ENCODE results near the gene HSD17B4.
A peak's percentile ranks its signal among the peaks of the same experiment; 100 is the strongest.
"Not testable (repeated sequence)": the region's sequence is repeated elsewhere in the genome, so short reads cannot be mapped to it uniquely, and the experiment has no call there.

Gene HSD17B4

DNA sequence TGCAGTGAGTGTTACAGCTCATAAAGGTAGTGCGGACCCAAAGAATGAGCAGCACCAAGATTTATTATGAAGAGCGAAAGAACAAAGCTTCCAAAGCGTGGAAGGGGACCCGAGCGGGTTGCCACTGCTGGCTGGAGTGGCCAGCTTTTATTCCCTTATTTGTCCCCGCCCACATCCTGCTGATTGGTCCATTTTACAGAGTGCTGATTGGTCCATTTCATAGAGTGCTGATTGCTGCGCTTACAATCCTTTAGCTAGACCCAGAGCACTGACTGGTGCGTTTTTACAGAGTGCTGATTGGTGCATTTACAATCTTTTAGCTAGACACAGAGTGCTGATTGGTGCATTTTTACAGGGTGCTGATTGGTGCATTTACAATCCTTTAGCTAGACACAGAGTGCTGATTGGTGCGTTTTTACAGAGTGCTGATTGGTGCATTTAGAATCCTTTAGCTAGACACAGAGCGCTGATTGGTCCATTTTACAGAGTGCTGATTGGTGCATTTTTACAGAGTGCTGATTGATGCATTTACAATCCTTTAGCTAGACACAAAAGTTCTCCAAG lies 19.5 kb upstream of the HSD17B4 start:
- not testable (repeated sequence) for DNase-seq (ENCODE audit: low read depth in 1 of 2, low spot score in 1 of 2)

DNA sequence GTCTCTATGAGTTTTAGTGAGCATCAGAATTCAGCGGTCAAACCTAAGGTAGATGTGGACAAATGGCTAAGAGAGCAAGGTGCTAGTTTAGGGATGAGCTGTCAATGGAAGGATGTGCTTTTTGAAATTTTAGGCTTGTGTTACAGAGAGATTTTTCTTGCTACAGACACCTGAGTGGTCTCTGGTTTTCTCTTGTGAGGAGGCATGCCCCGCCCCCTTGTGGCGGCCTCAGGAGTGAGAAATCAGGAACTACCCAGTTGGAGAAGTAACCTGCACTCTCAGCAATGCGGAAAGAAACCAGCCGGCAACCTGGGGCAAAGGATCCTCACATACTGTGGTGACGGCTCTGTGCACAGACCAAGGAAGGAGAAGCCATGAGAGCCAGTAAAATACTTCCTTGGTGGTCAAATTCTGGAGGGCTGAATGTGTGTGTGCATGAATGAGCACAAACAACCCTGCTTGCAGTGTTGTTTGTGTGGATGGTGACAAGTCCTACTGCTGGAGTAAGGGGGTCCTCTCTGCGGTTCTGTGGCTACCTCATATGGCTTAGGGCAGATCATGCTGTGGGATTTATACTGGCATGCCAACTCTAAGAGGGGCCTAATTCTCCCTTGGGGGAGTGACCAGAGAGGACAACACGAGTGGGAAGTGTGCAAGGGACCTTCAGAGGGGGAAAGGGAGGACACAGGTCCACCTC lies 16.7 kb upstream of the HSD17B4 start:
- DNase-seq (ENCODE audit: low read depth in 1 of 2, low spot score in 1 of 2), result peak; percentile 39 to 50

DNA sequence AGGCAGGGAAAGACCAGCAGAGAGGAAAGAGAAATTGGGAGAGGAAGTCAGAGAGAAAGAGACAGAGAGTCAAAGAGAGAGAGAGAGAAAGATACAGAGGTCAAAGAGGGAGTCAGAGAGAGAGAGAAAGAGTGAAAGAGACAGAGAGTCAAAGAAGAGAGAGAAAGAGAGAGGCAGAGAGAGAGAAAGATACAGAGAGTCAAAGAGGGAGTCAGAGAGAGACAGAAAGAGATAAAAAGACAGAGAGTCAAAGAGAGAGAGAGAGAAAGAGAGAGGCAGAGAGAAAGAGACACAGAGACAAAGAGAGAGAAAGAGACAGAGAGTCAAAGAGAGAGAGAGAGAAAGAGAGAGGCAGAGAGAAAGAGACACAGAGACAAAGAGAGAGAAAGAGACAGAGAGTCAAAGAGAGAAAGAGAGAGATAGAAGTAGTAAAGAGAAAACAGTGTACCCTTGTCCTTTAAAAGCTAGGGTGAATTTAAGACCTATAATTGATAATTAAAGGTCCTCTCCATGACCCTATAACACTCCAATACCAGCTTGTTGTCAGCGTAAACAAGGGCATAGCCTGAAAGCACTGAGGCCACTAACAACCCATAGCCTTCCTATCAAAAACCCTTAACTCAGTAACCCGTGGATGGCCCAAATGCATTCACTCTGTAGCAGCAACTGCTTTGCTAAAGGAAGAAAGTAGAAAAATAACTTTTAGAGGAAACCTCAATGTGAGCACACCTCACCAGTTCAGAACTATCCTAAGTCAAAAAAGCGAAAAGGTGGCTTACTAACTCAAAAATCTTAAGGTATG lies 14.3 kb upstream of the HSD17B4 start:
- not testable (repeated sequence) for DNase-seq (ENCODE audit: low read depth in 1 of 2, low spot score in 1 of 2)

DNA sequence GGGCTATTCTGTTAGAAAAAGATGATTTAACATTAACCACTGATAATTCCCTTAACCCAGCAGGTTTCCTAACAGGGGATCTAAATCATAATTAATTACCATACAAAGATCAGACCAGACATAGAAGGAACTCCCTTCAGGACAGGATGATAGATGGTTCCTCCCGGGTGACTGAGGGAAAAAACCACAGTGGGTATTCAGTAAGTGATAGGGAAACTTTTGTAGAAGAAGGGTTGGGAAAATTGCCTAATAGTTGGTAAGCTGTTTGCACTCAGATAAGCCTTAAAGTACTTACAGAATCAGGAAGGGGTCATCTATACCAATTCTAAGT lies 13.7 kb upstream of the HSD17B4 start:
- not testable (repeated sequence) for DNase-seq (ENCODE audit: low read depth in 1 of 2, low spot score in 1 of 2)

DNA sequence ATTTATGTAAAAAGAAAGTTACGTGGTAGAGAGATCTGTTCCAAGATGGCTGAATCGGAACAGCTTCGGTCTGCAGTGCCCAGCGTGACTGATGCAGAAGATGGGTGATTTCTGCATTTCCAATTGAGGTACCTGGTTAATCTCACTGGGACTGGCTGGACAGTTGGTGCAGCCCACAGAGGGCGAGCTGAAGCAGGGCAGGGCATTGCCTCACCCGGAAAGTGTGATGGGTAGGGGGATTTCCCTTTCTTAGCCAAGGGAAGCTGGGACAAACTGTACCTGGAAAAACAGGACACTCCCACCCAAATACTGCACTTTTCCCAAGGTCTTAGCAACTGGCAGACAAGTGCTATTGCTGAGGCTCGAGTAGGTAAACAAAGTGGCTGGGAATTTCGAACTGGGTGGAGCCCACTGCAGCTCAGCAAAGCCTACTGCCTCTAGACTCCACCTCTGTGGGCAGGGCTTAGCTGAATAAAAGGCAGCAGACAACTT lies 13.1 kb upstream of the HSD17B4 start:
- DNase-seq (ENCODE audit: low read depth in 1 of 2, low spot score in 1 of 2), result no peak

DNA sequence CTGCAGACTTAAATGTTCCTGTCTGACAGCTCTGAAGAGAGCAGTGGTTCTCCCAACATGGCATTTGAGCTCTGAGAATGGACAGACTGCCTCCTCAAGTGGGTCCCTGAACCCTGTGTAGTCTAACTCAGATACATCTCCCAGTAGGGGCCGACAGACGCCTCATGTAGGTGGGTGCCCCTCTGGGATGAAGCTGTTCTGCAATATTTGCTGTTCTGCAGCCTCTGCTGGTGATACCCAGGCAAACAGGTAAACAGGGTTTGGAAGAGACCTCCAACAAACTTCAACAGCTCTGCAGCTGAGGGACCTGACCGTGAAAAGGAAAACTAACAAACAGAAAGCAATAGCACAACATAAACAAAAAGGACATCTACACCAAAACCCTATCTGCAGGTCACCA lies 12.7 kb upstream of the HSD17B4 start:
- not testable (repeated sequence) for DNase-seq (ENCODE audit: low read depth in 1 of 2, low spot score in 1 of 2)

DNA sequence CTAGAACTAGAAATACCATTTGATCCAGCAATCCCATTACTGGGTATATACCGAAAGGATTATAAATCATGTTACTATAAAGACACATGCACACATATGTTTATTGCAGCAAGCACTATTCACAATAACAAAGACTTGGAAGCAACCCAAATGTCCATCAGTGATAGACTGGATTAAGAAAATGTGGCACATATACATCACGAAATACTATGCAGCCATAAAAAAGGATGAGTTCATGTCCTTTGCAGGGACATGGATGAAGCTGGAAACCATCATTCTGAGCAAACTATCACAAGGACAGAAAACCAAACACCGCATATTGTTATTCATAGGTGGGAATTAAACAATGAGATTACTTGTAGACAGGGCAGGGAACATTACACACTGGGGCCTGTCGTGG lies 7.7 kb upstream of the HSD17B4 start:
- not testable (repeated sequence) for DNase-seq (ENCODE audit: low read depth in 1 of 2, low spot score in 1 of 2)

DNA sequence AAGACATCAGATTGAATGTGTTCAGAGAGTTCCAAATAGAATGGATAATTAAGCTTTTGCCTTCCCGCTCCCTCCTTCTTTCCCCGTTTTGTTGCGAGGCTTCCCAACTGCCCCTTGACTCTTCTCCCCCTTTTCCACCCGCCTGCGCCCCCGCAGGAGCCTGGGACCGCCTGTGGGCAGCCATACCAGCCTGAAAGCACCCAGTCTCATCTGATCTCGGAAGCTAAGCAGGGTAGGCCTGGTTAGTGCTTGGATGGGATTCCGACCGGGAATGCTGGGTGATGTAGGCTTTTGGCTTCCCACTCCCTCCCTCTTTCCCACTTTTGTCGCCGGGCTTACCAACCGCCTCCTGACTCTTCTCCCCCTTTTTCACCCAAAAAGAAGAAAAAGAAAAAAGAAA lies 6.8 kb upstream of the HSD17B4 start:
- no peak for DNase-seq (ENCODE audit: low read depth in 1 of 2, low spot score in 1 of 2)

DNA sequence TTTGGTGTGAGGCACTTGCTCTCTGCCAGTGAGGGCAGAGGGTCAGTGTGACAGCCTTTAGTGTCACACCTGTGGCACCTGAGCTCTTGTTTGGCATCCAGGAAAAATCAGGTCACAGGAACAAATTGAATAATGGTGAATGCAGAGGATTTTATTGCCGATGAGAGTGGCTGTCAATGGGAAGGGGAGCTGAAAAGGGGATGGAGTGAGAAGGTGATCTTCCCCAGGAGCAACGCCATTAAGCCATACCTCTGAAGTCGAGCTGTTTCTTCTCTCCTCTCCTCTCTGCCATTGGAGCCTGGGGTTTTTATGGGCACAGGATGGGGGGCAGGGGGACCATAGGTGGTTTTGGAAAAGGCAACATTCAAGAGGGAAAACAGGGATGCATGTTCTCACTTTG lies 2.4 kb upstream of the HSD17B4 start:
- DNase-seq (ENCODE audit: low read depth in 1 of 2, low spot score in 1 of 2), result no peak

DNA sequence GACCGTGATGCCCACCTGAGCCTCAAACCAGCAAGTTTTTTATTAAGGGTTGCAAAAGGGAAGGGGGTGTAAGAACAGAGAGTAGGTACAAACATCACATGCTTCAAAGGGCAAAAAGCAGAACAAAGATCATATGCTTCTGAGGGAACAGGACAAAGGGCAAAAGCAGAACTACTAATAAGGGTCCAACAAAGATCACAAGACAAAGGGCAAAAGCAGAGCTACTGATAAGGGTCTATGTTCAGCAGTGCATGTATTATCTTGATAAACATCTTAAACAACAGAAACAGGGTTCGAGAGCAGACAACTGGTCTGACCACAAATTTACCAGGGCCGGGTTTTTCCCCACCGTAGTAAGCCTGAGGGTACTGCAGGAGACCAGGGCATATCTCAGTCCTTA lies 1.7 kb upstream of the HSD17B4 start:
- DNase-seq (ENCODE audit: low read depth in 1 of 2, low spot score in 1 of 2), result not testable (repeated sequence)

DNA sequence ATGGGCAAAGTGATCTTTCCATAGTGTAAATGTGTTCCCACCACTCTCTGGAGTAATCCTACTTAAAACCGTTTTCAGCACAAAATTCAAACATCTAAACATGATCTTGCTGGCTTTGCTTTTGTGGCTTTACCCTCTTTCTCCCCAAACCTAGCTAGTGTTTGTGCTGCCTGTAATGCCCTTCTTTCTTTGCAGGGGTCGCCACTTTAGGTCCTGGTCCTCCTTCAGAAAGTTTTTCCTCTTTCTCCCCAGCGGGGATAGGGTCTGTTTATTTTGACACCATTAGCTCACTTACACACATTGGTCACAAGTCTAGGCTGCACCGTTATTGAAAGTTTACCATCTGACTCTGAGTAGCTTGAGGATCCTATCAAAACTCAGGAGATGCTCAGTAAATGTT lies 736 bp upstream of the HSD17B4 start:
- DNase-seq (ENCODE audit: low read depth in 1 of 2, low spot score in 1 of 2), result no peak

DNA sequence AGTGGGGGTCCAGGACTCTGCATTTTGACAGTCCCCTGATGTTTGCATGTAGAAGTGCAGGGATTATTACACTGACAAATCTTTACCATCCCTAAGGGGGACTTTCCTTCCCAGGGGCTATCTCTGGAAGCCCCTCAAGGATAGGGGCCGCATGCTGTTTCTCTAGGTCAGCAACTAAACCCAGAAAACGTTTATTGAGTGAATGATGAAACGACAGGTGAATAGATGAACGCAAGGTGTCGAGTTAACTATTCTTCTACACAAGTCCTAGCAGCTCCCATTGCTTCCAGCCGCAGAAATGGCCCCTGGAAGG lies 281 bp upstream of the HSD17B4 start:
- no peak for DNase-seq (ENCODE audit: low read depth in 1 of 2, low spot score in 1 of 2)

DNA sequence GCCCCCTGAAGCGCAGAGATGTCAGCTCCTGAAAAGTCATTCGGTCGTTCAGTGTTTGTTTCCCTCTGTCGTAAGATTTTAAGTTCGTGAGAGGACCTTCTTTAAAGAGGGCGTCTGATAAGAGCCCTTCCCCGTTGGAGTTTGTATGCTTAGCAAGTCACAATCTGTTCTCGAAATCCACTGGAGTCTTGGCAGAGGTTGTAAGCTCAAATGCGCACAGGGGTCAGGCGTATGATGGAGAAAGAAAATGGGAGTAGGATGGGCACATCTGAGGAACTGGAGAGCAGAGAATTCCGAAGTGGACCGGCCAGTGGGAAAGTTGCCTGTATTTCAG lies 710 bp downstream of the HSD17B4 start:
- no peak for DNase-seq (ENCODE audit: low read depth in 1 of 2, low spot score in 1 of 2)

DNA sequence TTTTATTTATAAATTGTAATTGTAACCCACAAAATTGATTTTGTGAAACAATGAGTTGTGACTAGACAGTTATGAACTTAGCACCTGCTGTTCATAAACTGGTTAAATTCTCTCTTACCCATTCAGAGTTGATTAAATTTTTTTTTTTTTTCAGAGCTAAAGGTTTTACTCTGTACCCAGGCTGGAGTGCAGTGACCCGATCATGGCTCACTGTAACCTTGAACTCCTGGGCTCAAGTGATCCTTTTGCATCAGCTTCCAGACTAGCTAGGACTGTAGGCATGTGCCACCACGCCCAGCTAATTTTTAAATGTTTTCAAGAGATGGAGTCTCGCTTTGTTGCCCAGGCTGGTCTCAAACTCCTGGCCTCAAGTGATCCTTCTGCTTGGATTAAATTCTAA lies 1.9 kb downstream of the HSD17B4 start:
- DNase-seq (ENCODE audit: low read depth in 1 of 2, low spot score in 1 of 2), result no peak

DNA sequence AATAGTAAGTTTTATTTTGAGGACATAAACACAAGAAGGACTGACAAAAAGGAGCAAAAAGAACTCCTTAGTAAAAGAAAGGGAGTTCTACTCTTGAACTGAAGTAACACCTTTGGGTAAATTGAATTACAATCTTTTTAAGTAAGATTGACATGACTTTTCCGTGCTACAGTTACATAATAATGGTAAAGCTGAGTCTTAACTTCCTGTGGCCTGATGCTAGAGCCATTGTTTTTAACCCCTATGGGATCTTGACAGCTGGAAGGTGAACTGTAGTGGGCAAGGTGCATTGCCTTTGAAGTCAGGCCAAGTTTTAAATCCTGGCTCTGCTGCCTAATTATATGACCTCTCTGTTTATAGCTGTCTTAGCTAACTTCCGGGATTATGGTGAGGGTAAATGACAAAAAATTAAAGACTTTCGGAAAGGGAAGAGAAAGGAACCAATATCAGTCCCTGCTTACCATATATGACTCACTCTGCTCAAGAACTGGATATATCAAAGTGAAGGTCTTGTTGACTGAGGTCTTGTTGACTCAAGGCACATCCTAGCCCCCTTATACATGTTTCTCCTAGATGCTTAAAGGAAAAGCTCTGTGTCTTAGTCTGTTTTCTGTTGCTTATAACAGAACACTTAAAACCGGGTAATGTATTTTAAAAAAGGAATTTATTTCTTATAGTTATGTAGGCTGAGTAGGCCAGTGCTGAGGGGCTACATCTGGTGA lies 6.8 kb downstream of the HSD17B4 start:
- no peak for DNase-seq (ENCODE audit: low read depth in 1 of 2, low spot score in 1 of 2)

DNA sequence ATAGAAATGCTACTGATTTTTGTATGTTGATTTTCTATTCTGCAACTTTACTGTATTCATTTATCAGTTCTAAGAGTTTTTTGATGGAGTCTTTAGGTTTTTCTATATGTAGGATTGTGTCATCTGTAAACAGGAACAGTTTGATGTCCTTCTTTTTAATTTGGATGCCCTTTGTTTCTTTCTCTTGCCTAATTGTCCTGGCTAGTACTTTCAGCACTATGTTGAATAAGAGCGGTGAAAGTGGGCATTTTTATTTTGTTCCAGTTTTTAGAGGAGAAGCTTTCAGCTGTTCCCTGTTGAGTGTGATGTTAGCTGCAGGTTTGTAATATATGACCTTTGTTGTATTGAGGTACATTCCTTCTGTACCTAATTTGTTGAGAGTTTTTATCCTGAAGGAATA lies 13.3 kb downstream of the HSD17B4 start:
- DNase-seq (ENCODE audit: low read depth in 1 of 2, low spot score in 1 of 2), result no peak

DNA sequence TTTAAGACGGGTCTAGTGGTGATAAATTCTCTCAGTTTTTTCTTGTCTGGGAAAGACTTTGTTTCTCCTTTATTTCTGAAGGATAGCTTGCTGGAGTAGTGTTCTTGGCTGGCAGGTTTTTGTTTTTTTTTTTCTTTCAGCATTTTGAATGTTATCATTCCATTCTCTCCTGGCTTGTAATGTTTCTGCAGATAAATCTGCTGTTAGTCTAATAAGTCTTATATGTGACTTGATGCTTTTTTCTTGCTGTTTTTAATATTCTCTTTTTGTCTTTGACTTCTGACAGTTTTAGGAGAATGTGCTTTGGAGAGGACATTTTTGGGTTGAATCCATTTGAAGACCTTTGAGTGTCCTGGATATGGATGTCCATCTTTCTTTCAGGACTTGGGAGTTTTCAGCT lies 16.0 kb downstream of the HSD17B4 start:
- DNase-seq (ENCODE audit: low read depth in 1 of 2, low spot score in 1 of 2), result no peak

DNA sequence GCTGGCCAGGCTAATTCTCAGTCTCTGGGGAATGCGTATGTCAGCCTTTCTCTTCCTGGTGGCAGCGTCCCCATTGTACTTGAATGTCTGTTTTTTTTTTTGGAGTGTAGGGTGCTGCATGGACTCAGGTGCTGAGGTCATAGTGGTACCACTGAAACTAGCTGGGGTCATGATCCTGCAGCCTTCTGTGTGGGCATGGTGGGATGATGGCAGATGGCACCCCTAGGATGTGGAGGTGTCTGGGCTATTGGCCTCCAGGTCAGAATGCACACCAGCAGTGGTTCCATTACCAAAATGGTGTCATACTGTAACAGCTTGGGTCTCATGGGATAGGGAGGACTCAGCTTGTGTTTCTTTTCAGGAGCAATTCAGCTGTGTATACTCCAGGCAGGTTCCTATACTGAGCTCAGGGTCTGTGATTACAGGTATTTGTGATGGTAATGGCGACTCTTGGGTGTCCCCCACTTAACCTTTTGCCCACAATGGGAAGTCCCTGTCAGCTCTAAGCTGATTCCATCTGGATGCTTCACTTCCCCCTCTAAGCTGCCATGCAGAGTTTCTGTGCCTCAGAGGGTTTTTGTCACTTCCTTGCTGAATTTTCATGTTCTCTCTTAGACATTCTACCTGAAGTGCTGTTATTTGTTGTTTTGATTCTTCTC lies 17.9 kb downstream of the HSD17B4 start:
- DNase-seq (ENCODE audit: low read depth in 1 of 2, low spot score in 1 of 2), result no peak

DNA sequence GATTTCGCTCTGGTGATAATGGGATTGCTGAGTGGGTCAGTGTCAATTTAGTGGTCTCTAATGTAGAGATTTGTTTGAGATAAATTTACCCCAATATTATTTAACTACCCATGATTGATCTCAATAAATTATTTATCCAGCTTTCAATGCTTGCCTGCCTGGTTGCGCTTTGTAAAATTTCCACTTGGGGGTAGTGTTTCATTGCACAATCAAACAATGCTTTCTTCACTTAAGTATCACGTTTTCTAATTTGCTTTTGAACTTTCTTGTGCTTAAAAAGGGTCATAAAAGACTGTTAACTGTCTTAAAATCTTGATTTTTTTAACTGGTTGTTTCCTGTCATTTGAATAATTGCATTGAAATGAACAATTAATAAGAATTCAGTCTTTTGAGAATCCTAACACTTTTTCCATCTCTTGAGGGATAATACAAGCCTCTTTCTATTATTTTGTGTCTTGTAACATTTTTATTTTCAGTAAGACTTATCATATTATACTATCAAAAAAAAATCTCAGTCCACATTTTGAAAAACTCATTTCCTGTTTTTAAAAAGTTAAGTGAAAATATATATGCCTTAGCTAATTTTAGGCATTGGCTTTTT lies 18.7 kb downstream of the HSD17B4 start:
- no peak for DNase-seq (ENCODE audit: low read depth in 1 of 2, low spot score in 1 of 2)

DNA sequence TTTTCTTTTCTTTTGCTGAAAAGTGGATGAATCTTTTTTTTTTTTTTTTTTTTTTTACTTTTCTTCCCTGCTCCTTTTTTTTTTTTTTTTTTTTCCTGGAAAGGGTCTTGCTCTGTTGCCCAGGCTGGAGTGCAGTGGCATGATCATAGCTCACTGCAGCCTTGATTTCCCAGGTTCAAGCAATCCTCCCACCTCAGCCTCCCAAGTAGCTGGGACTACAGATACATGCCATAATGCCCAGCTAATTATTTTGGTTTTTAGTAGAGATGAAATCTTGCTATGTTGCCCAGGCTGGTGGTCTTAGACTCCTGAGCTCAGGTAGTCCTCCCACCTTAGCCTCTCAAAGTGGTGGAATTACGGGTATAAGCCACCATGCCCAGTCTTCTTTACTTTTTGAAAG lies 20.9 kb downstream of the HSD17B4 start:
- DNase-seq (ENCODE audit: low read depth in 1 of 2, low spot score in 1 of 2), result no peak

DNA sequence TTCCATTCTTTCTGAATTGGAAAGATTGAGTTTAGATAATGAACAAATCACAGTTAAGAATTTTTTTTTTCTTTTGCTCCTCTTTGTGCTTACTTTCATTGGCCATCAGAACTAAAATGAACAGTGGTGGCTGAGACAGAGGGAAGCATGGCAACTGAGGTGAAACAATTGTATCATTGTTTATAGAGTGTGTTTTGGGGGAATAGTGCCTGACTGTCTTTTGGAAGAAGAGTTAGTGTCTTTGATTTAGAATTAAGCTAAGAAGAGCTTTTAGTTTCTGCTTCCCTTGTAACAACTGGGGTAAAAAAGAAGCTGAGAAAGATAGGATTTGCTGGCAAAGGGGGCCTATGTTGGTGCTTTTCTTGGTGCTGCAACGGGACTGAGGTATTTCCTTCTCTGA lies 24.0 kb downstream of the HSD17B4 start:
- no peak for DNase-seq (ENCODE audit: low read depth in 1 of 2, low spot score in 1 of 2)

Data from activated CD4-positive, alpha-beta T cell treated with anti-CD3 and anti-CD28 coated beads, Interleukin-2, amount 50 U/mL, for 24 hours (primary cell).